AG04450 (cell line): Measurements from ENCODE around the gene TPTE. TPM values are rescaled to one million over a fixed set of nuclear protein-coding genes. Genes with fewer than 3 reads are reported as not detected.

Source experiments
- polyA plus RNA-seq: library from polyadenylated mRNA; depleted of rRNA; stranded (reverse); fragments of >200 nt; gene quantifications from 2 replicates; pipeline ENCODE4 v1.2.3, GENCODE V29; 2011
- small RNA-seq: library from RNA; depleted of rRNA; stranded (forward); fragments of <200 nt; gene quantifications from one replicate; pipeline ENCODE3, GENCODE V24; 2012; ENCODE audit warnings: low read depth; ENCODE audit not compliant: insufficient read length

Gene TPTE
- polyA plus RNA-seq, 1 experiment: not detected

Small RNAs within 50 kb of the gene (small RNA-seq; reads per million reads assigned to genes)
- not detected for gene CYCSP41
